Activated CD4-positive, alpha-beta T cell treated with anti-CD3 and anti-CD28 coated beads for 36 hours (primary cell): Measurements from ENCODE around the gene FBXO31. TPM values are rescaled to one million over a fixed set of nuclear protein-coding genes. Genes with fewer than 3 reads are reported as not detected.
A peak's percentile ranks its signal among the peaks of the same experiment; 100 is the strongest.

Experiments used
- ATAC-seq: fragments of 200-7000 bp; cut with Tn5 transposase; one replicate; pipeline ENCODE4 v1.10.0; 2021; ENCODE audit warnings: mild to moderate bottlenecking, moderate library complexity
- CTCF ChIA-PET: fragments of 350-600 bp; sonication (Branson Sonifier 250); formaldehyde crosslinking; loops from one replicate; lab custom pipeline; 2021; ENCODE audit warnings: antibody characterized with exemption; lab: Charles Lee
- POLR2A ChIA-PET: fragments of 350-600 bp; sonication (Branson Sonifier 250); formaldehyde crosslinking; loops from one replicate; lab custom pipeline; 2021; ENCODE audit warnings: antibody characterized with exemption, inconsistent platforms; lab: Charles Lee
- DNase-seq: peaks from one replicate; pipeline ENCODE4 v3.0.0-alpha.2; 2020
- H3K27ac Mint-ChIP-seq: one replicate; pipeline ENCODE4 v1.8.0; 2021; ENCODE audit warnings: mixed read lengths
- H3K27me3 Mint-ChIP-seq: one replicate; pipeline ENCODE4 v1.8.0; 2021; ENCODE audit warnings: mixed read lengths
- H3K36me3 Mint-ChIP-seq: one replicate; pipeline ENCODE4 v1.8.0; 2021; ENCODE audit warnings: low read depth, mixed read lengths
- H3K4me1 Mint-ChIP-seq: one replicate; pipeline ENCODE4 v1.8.0; 2021; ENCODE audit warnings: mixed read lengths
- H3K4me3 Mint-ChIP-seq: one replicate; pipeline ENCODE4 v1.8.0; 2021; ENCODE audit warnings: mild to moderate bottlenecking, moderate library complexity, mixed read lengths
- H3K9me3 Mint-ChIP-seq: one replicate; pipeline ENCODE4 v1.8.0; 2021; ENCODE audit warnings: low read depth, mixed read lengths
- intact Hi-C, 2 experiments: fragments of 100-400 bp; cut with DNase I in 1 of 2; cut with micrococcal nuclease in 1 of 2; formaldehyde crosslinking; loops; one replicate each; pipeline versions ENCODE4 v1.14.2 to v1.15.1; 2022 to 2024; cut with DNase I, micrococcal nuclease
- total RNA-seq, 2 experiments: library from RNA; stranded (reverse); gene quantifications; one replicate each; pipeline ENCODE4 v1.2.3, GENCODE V29; 2021

Gene FBXO31
- total RNA-seq, 2 experiments from 2014 or later, result 26.8 to 33.0 TPM

- no peak overlapping the region for H3K27ac Mint-ChIP-seq
- H3K9me3 Mint-ChIP-seq, result no peaks in the 10 kb centered on the region
- no peaks in the 10 kb centered on the region for H3K27me3 Mint-ChIP-seq
- H3K36me3 Mint-ChIP-seq, result peaks cover 45% of the 10 kb centered on the region
- ATAC-seq (no peak), DNase-seq (no peak)
- H3K4me1 Mint-ChIP-seq, result peaks cover 9% of the 10 kb centered on the region
- H3K4me3 Mint-ChIP-seq, result no peak overlapping the region
- intact Hi-C loops, result no loop called here
- POLR2A ChIA-PET, result no interaction called here
- CTCF ChIA-PET, result no interaction called here
Observed at GRCh38 chr16:87339086-87339723, 44.4 kb downstream of the FBXO31 start.

DNA sequence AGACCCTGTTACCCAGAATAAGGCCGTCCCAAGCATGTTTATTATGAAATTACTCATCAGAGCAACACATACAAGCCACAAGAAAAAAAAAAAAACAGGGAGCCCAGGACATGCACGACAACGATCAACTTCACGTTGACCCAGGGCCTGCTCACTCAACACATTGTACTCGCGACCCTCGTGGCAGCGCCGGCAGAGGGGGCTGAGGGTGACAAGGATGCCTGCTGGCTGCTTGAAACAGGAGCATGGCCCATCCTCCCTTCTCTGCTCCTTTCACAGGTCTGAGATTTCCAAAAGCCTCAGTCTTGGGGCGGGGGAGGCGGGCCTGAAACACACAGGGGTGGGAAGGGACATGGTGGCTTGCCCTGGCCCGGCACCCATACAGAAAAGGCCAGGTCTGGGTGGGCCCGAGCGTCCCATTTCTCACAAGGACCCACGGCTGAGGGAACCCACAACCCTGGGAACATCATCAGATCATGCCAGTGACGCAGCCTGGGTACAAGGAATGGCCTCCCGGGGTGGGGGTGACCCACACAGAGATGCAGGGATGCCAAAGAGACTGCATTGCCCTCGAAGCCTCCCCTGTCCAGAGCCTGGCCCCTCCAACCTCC, 45.3 kb downstream of the FBXO31 start:
- ChIA-PET POLR2A (no interaction called here), CTCF (no interaction called here)
- Mint-ChIP-seq H3K27ac (no peak overlapping the region), H3K27me3 (no peaks in the 10 kb centered on the region), H3K36me3 (peaks cover 47% of the 10 kb centered on the region), H3K9me3 (no peaks in the 10 kb centered on the region), H3K4me3 (no peak overlapping the region), H3K4me1 (peaks cover 9% of the 10 kb centered on the region)
- DNase-seq (no peak), ATAC-seq (no peak)
- intact Hi-C loops, result no loop called here

GRCh38 chr16:87337262-87337771, 46.3 kb downstream of the FBXO31 start:
- POLR2A ChIA-PET, result no interaction called here
- Mint-ChIP-seq H3K4me1 (peaks cover 9% of the 10 kb centered on the region), H3K9me3 (no peaks in the 10 kb centered on the region), H3K4me3 (no peak overlapping the region), H3K27me3 (no peaks in the 10 kb centered on the region), H3K27ac (peak overlapping the region; percentile 45), H3K36me3 (peaks cover 42% of the 10 kb centered on the region)
- intact Hi-C loops, result no loop called here
- no peak for ATAC-seq
- DNase-seq, result no peak
- CTCF ChIA-PET, result no interaction called here

GRCh38 chr16:87336434-87337240, 46.9 kb downstream of the FBXO31 start:
- ATAC-seq, result no peak
- Mint-ChIP-seq H3K27me3 (no peaks in the 10 kb centered on the region), H3K36me3 (peaks cover 39% of the 10 kb centered on the region), H3K9me3 (no peaks in the 10 kb centered on the region), H3K27ac (peak overlapping the region; percentile 51), H3K4me1 (peaks cover 9% of the 10 kb centered on the region), H3K4me3 (no peak overlapping the region)
- DNase-seq, result no peak
- intact Hi-C loops, result no loop called here
- ChIA-PET POLR2A (no interaction called here), CTCF (no interaction called here)

- H3K27ac Mint-ChIP-seq, result peak overlapping the region; percentile 37
- H3K4me3 Mint-ChIP-seq, result no peak overlapping the region
- CTCF ChIA-PET, result no interaction called here
- intact Hi-C loops, result no loop called here
- H3K36me3 Mint-ChIP-seq, result peaks cover 39% of the 10 kb centered on the region
- DNase-seq, result no peak
- POLR2A ChIA-PET, result no interaction called here
- no peaks in the 10 kb centered on the region for H3K27me3 Mint-ChIP-seq
- H3K4me1 Mint-ChIP-seq, result peaks cover 9% of the 10 kb centered on the region
- no peaks in the 10 kb centered on the region for H3K9me3 Mint-ChIP-seq
- no peak for ATAC-seq
Observed at GRCh38 chr16:87335625-87336433, 47.7 kb downstream of the FBXO31 start.

DNA sequence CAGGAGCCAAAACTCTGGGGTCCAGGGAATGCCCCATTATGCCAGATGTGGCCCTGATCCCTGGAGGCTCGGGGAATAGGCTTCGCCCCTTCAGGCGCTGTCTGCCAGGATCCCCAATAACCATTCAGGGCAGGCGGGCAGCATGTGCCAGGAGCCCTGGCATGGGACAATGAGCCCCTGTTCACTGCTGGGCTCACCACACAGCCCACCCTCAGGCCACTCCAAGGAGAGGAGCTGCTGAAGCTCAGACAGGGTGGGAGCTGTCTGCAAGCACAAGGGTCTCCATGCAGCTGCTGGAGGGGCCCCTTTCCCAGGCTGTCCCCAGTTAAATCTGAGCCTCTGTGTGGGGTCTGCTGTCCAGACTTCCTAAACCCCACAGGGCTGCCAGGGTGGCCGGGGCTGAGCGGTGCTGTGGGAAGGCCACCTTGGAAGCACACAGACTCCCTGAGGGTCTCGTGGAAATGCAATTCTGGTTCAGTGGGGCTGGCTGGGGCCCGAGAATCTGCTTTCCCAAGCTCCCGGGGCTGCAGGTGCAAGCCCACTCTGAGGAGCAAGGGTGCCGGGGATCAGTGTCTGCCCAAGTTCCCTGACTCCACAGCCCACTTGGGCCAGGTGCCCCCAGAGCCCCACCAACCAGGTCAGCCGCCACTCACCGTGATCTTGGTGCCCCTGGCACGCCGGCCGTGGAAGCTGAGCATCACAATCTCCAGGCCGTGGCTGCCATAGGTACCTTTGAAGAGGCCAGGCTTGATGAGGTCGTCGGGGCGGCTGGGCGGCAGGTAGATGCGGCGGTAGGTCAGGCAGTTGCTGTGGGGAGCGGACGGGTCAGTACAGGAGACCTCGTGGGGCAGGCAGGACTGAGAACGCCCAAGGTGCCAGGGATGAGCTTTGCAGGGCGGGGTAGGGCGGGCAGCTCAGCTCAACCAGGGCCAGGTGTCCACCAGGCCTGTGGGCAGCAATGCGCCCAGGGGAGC, 48.6 kb downstream of the FBXO31 start:
- no peak for DNase-seq
- CTCF ChIA-PET, result interaction anchor here (0.9 kb wide), 1 partner anchor 11 kb away, joined by 3 read pairs; no protein-coding TSS in a partner anchor
- no peak overlapping the region for H3K27ac Mint-ChIP-seq
- H3K9me3 Mint-ChIP-seq, result no peaks in the 10 kb centered on the region
- H3K27me3 Mint-ChIP-seq, result no peaks in the 10 kb centered on the region
- no peak for ATAC-seq
- POLR2A ChIA-PET, result no interaction called here
- peaks cover 9% of the 10 kb centered on the region for H3K4me1 Mint-ChIP-seq
- intact Hi-C loops, result no loop called here
- H3K4me3 Mint-ChIP-seq, result no peak overlapping the region
- peaks cover 40% of the 10 kb centered on the region for H3K36me3 Mint-ChIP-seq

DNA sequence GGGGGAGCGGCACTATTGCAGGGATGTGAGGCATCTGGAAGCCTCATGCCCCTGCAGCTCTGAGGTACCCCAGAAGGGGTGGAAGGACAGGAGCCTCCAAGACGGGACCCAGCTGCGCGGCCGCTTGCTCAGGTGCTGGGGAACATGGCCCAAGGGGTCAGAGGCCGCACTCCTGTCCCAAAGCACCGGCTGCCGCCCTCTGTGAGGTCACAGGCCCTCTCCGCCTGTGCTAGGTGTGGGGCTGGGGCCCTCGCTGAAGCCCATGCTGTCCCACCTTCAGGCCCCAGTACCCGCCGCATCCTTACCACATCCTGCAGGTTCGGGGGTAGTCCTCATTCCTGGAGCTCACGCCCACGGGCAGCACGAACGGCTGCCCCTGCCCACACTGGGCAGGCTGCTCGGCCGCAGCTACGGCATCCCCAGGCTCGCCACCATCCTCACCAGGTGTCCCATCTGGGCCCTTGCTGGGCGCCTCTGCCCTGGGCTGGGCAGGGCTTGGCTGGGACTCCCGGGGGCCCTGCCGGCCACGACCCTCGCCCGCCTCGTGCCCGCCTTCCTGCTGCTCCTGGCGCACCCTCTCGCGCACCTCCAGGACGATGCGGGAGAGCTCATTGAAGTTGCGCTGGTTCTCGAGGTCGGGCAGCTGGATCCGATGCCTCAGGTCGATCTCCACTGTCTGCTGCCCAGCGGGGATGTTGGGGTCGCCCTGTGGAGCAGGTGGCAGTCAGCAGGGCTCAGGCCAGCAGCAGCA, 49.8 kb downstream of the FBXO31 start:
- intact Hi-C loops, result no loop called here
- no peak for DNase-seq
- H3K27ac Mint-ChIP-seq, result no peak overlapping the region
- no peaks in the 10 kb centered on the region for H3K9me3 Mint-ChIP-seq
- ChIA-PET CTCF (no interaction called here), POLR2A (no interaction called here)
- H3K4me3 Mint-ChIP-seq, result no peak overlapping the region
- H3K36me3 Mint-ChIP-seq, result peaks cover 30% of the 10 kb centered on the region
- H3K4me1 Mint-ChIP-seq, result peaks cover 7% of the 10 kb centered on the region
- H3K27me3 Mint-ChIP-seq, result no peaks in the 10 kb centered on the region
- ATAC-seq, result no peak

- no peaks in the 10 kb centered on the region for H3K9me3 Mint-ChIP-seq
- DNase-seq (no peak), ATAC-seq (no peak)
- intact Hi-C loops, result no loop called here
- H3K4me3 Mint-ChIP-seq, result no peak overlapping the region
- H3K27me3 Mint-ChIP-seq, result no peaks in the 10 kb centered on the region
- H3K4me1 Mint-ChIP-seq, result peaks cover 6% of the 10 kb centered on the region
- CTCF ChIA-PET, result no interaction called here
- H3K27ac Mint-ChIP-seq, result no peak overlapping the region
- peaks cover 28% of the 10 kb centered on the region for H3K36me3 Mint-ChIP-seq
- POLR2A ChIA-PET, result no interaction called here
Observed at GRCh38 chr16:87333101-87333500, 50.5 kb downstream of the FBXO31 start.

DNA sequence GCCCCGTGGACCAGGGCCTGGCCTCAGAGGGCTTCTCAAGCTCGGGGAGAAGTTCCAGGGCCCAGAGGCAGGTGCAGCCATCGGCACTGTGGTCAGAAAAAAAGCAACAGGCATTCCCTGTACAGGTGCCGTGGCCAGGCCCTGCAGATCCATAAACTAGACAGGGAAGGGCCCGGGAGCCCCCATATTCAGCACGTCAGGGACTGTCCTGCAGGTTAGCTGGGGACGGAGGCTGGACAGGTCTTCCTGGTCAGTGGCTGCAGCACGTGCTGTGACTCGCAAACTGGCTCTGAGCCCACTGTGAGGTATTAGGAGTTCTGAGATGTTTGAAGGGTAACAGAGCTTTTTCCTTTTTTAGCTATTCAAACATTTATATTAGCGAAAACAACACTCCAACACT, 51.4 kb downstream of the FBXO31 start:
- peaks cover under 1% of the 10 kb centered on the region for H3K4me1 Mint-ChIP-seq
- peaks cover 22% of the 10 kb centered on the region for H3K36me3 Mint-ChIP-seq
- no peak for DNase-seq
- no peak overlapping the region for H3K27ac Mint-ChIP-seq
- CTCF ChIA-PET, result no interaction called here
- POLR2A ChIA-PET, result interaction anchor here (1.4 kb wide), 1 partner anchor 15 kb away, joined by 3 read pairs; the partner anchor contains the start of gene C16orf95
- no peaks in the 10 kb centered on the region for H3K27me3 Mint-ChIP-seq
- H3K9me3 Mint-ChIP-seq, result no peaks in the 10 kb centered on the region
- H3K4me3 Mint-ChIP-seq, result no peak overlapping the region
- intact Hi-C loops, result no loop called here
- ATAC-seq, result no peak
